ENCODE data around the gene SPDYE11.
"Not testable (repeated sequence)": the region's sequence is repeated elsewhere in the genome, so short reads cannot be mapped to it uniquely, and the experiment has no call there.

DNA sequence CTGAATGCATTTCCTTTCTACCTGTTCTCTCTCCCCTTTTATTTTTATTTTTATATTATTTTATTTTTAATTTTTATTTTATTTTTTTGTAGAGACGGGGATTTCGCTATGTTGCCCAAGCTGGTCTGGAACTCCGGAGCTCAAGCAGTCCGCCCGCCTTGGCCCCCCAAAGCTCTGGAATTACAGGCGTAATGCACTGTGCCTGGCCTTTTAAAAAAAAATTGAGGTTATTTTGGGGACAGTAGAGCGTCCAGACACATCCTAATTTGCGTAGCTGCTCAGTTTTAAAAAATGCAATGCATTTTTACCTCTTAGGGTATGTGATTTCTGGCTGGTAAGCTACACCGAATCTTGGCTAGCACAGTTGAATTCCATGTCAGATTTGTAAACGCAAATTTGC is 51.2 kb downstream of the SPDYE11 start:
- TF ChIP-seq, protein P1, sequence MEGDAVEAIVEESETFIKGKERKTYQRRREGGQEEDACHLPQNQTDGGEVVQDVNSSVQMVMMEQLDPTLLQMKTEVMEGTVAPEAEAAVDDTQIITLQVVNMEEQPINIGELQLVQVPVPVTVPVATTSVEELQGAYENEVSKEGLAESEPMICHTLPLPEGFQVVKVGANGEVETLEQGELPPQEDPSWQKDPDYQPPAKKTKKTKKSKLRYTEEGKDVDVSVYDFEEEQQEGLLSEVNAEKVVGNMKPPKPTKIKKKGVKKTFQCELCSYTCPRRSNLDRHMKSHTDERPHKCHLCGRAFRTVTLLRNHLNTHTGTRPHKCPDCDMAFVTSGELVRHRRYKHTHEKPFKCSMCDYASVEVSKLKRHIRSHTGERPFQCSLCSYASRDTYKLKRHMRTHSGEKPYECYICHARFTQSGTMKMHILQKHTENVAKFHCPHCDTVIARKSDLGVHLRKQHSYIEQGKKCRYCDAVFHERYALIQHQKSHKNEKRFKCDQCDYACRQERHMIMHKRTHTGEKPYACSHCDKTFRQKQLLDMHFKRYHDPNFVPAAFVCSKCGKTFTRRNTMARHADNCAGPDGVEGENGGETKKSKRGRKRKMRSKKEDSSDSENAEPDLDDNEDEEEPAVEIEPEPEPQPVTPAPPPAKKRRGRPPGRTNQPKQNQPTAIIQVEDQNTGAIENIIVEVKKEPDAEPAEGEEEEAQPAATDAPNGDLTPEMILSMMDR (IDR thresholded peaks at IDR 0.05; ENCODE audit: insufficient read depth, low read length, poor library complexity, severe bottlenecking) = not testable (repeated sequence)
- TF ChIP-seq EZH2phosphoT487 (conservative IDR thresholded peaks at IDR 0.05; ENCODE audit: low read length) = not testable (repeated sequence)
